Hepatocyte (in vitro differentiated cells): ENCODE data around the gene CCDC39. TPM values are rescaled to one million over a fixed set of nuclear protein-coding genes. Genes with fewer than 3 reads are reported as not detected.

Experiments used
- DNase-seq: peaks from one replicate; pipeline ENCODE4 v3.0.0-alpha.2; 2016; ENCODE audit warnings: low spot score
- H2AFZ ChIP-seq: fragments of 200-600 bp; sonication (generic); 2 replicates; pipeline ENCODE4 v1.6.0; 2016; ENCODE audit warnings: antibody characterized with exemption, mild to moderate bottlenecking
- H3K27ac ChIP-seq: fragments of 200-600 bp; sonication (generic); 2 replicates; pipeline ENCODE4 v1.5.1; 2016; ENCODE audit warnings: mild to moderate bottlenecking
- H3K27me3 ChIP-seq: fragments of 200-600 bp; sonication (generic); 2 replicates; pipeline ENCODE4 v1.6.1; 2016
- H3K36me3 ChIP-seq: fragments of 200-600 bp; sonication (generic); replicated peaks from 2 replicates; pipeline ENCODE4 v1.5.1; 2016; ENCODE audit warnings: low read depth; ENCODE audit not compliant: insufficient read depth
- H3K4me1 ChIP-seq: fragments of 200-600 bp; sonication (generic); 2 replicates; pipeline ENCODE4 v1.5.1; 2016; ENCODE audit warnings: mild to moderate bottlenecking, moderate library complexity; ENCODE audit not compliant: insufficient read depth
- H3K4me2 ChIP-seq: fragments of 200-600 bp; sonication (generic); 2 replicates; pipeline ENCODE4 v1.6.0; 2016
- H3K4me3 ChIP-seq: fragments of 200-600 bp; sonication (generic); 2 replicates; pipeline ENCODE4 v1.5.1; 2016; ENCODE audit warnings: mild to moderate bottlenecking
- H3K79me2 ChIP-seq: fragments of 200-600 bp; sonication (generic); 2 replicates; pipeline ENCODE4 v1.6.0; 2017; ENCODE audit warnings: mild to moderate bottlenecking
- H3K9me2 ChIP-seq: fragments of 200-600 bp; sonication (generic); replicated peaks from 2 replicates; pipeline ENCODE4 v1.6.0; 2017; ENCODE audit warnings: mild to moderate bottlenecking; ENCODE audit not compliant: insufficient read depth
- H3K9me3 ChIP-seq: fragments of 200-600 bp; sonication (generic); 2 replicates; pipeline ENCODE4 v1.5.1; 2016; ENCODE audit warnings: low read depth, mild to moderate bottlenecking
- H4K20me1 ChIP-seq: fragments of 200-600 bp; sonication (generic); 2 replicates; pipeline ENCODE4 v1.6.0; 2016; ENCODE audit warnings: mild to moderate bottlenecking; ENCODE audit not compliant: insufficient read depth, poor library complexity, severe bottlenecking
- CTCF ChIP-seq: fragments of 200-600 bp; sonication (generic); IDR thresholded peaks from 2 replicates; pipeline ENCODE4 v1.5.1; 2016; ENCODE audit warnings: antibody characterized with exemption, mild to moderate bottlenecking; ENCODE audit not compliant: poor library complexity
- EZH2 ChIP-seq: fragments of 200-600 bp; sonication (generic); IDR thresholded peaks from 2 replicates; pipeline ENCODE4 v1.6.1; 2016; ENCODE audit warnings: antibody characterized with exemption, mild to moderate bottlenecking, borderline replicate concordance
- EZH2phosphoT487 ChIP-seq: fragments of 200-600 bp; sonication (generic); IDR thresholded peaks from one replicate; pipeline ENCODE4 v1.6.1; 2018; ENCODE audit warnings: antibody characterized with exemption, mild to moderate bottlenecking, low read depth, moderate library complexity; ENCODE audit not compliant: unreplicated experiment, severe bottlenecking
- WGBS: methylation state at CpG from one replicate; pipeline ENCODE4 v1.1.6; 2016; ENCODE audit warnings: low lambda C conversion rate; ENCODE audit errors: missing lambda C conversion rate; 5-methylcytosine and 5-hydroxymethylcytosine counted together
- polyA plus RNA-seq: library from polyadenylated mRNA; unstranded; fragments of >200 nt; fragmentation: Nextera tagmentation; extraction: Ambion mirVana; gene quantifications from 2 replicates; pipeline ENCODE4 v1.2.1, GENCODE V29; 2016
- small RNA-seq: library from RNA; depleted of rRNA; stranded (forward); fragments of <200 nt; gene quantifications from one replicate; pipeline ENCODE3, GENCODE V24; 2014
- total RNA-seq: library from RNA; depleted of rRNA; stranded (reverse); fragments of >200 nt; gene quantifications from 2 replicates; pipeline ENCODE4 v1.2.3, GENCODE V29; 2014

Gene CCDC39
- total and polyA plus RNA-seq, 2 experiments from 2014 or later: not detected

GRCh38 chr3:180564676-180565075, 114.6 kb downstream of the CCDC39 start:
- Histone ChIP-seq H3K79me2 (no peaks in the 10 kb centered on the region), H3K27ac (no peak overlapping the region), H3K9me3 (no peaks in the 10 kb centered on the region), H3K27me3 (no peaks in the 10 kb centered on the region), H3K4me1 (no peaks in the 10 kb centered on the region), H3K4me3 (no peak overlapping the region), H2AFZ (no peak overlapping the region), H3K36me3 (no peaks in the 10 kb centered on the region), H3K4me2 (no peak overlapping the region), H3K9me2 (no peaks in the 10 kb centered on the region), H4K20me1 (no peaks in the 10 kb centered on the region)
- 82% methylated on average over 2 of the region's 2 CpGs for WGBS
- no peak for DNase-seq
- TF ChIP-seq EZH2 (no peak), EZH2phosphoT487 (no peak), CTCF (no peak)

Small RNAs within 50 kb of the gene (small RNA-seq; reads per million reads assigned to genes)
- gene AC068298.1: not detected
- gene RNU6-486P: not detected

Other genes starting within 250 kb of the CCDC39 start
- 43.7 and 45.3 TPM in 2 replicates for gene TTC14, start 77.3 kb downstream of the CCDC39 start, total RNA-seq
- gene TTC14, start 77.3 kb downstream of the CCDC39 start, polyA plus RNA-seq: 21.5 and 25.0 TPM in 2 replicates
- 105 and 116 TPM in 2 replicates for gene FXR1, start 233.2 kb upstream of the CCDC39 start, total RNA-seq
- gene FXR1, start 233.2 kb upstream of the CCDC39 start, polyA plus RNA-seq: 48.4 and 49.8 TPM in 2 replicates